AG09309 (cell line): ENCODE data around the gene NFATC3.

Experiments
- DNase-seq: peaks from one replicate; pipeline ENCODE4 v3.0.0-alpha.2; 2010; ENCODE audit warnings: low read depth
- H3K4me3 ChIP-seq: 2 replicates; pipeline ENCODE4 v1.5.1; 2011; ENCODE audit warnings: mild to moderate bottlenecking, low read depth, low read length, moderate library complexity; ENCODE audit not compliant: control insufficient read depth
- CTCF ChIP-seq: IDR thresholded peaks from 2 replicates; pipeline ENCODE4 v1.5.1; 2011; ENCODE audit warnings: mild to moderate bottlenecking, low read depth, low read length, inconsistent platforms; ENCODE audit not compliant: insufficient read depth, control insufficient read depth; ENCODE audit errors: missing control alignments

Gene NFATC3

GRCh38 chr16:68236137-68236825, 151.1 kb downstream of the NFATC3 start:
- H3K4me3 ChIP-seq = no peak overlapping the region
- no peak for DNase-seq
- no peak for TF ChIP-seq CTCF

- TF ChIP-seq CTCF = no peak
- H3K4me3 ChIP-seq = peak overlapping the region; percentile 33
- no peak for DNase-seq
These were observed 151.7 kb downstream of the NFATC3 start for GRCh38 chr16:68236826-68237242.

GRCh38 chr16:68237243-68238028, 152.3 kb downstream of the NFATC3 start:
- DNase-seq = peak; percentile 86
- H3K4me3 ChIP-seq = peak overlapping the region; percentile 45
- no peak for TF ChIP-seq CTCF

- peak overlapping the region; percentile 45 for H3K4me3 ChIP-seq
- no peak for TF ChIP-seq CTCF
- DNase-seq = no peak
These were observed 152.8 kb downstream of the NFATC3 start for GRCh38 chr16:68238029-68238345.

- no peak overlapping the region for H3K4me3 ChIP-seq
- TF ChIP-seq CTCF = no peak
- no peak for DNase-seq
These were observed 156.9 kb downstream of the NFATC3 start for GRCh38 chr16:68242085-68242484.

- no peak overlapping the region for H3K4me3 ChIP-seq
- no peak for TF ChIP-seq CTCF
- DNase-seq = no peak
These were observed 158.0 kb downstream of the NFATC3 start for GRCh38 chr16:68242926-68243858.
